Neural progenitor cell (in vitro differentiated cells): ENCODE results near the gene PMAIP1. TPM values are rescaled to one million over a fixed set of nuclear protein-coding genes. Genes with fewer than 3 reads are reported as not detected.

Experiments used
- DNase-seq: peaks from one replicate; pipeline ENCODE4 v3.0.0-alpha.2; 2016; ENCODE audit warnings: low spot score
- H2AFZ ChIP-seq: fragments of 200-600 bp; sonication (generic); replicated peaks from 2 replicates; pipeline ENCODE4 v1.6.1; 2016; ENCODE audit warnings: antibody characterized with exemption
- H3F3A ChIP-seq: fragments of 200-600 bp; sonication (generic); 2 replicates; pipeline ENCODE4 v1.6.1; 2016; ENCODE audit warnings: antibody characterized with exemption, low read depth
- H3K27ac ChIP-seq: fragments of 200-600 bp; sonication (generic); 2 replicates; pipeline ENCODE4 v1.5.1; 2016; ENCODE audit warnings: mild to moderate bottlenecking
- H3K27me3 ChIP-seq: fragments of 200-600 bp; sonication (generic); 2 replicates; pipeline ENCODE4 v1.6.1; 2016; ENCODE audit warnings: mild to moderate bottlenecking, moderate library complexity
- H3K36me3 ChIP-seq: fragments of 200-600 bp; sonication (generic); 2 replicates; pipeline ENCODE4 v1.5.1; 2016
- H3K4me1 ChIP-seq: fragments of 200-600 bp; sonication (generic); 2 replicates; pipeline ENCODE4 v1.6.1; 2016; ENCODE audit warnings: mixed run types
- H3K4me2 ChIP-seq: fragments of 200-600 bp; sonication (generic); 2 replicates; pipeline ENCODE4 v1.6.1; 2016
- H3K4me3 ChIP-seq: fragments of 200-600 bp; sonication (generic); 2 replicates; pipeline ENCODE4 v1.5.1; 2016
- H3K79me2 ChIP-seq: fragments of 200-600 bp; sonication (generic); 2 replicates; pipeline ENCODE4 v1.6.1; 2016; ENCODE audit warnings: low read depth
- H3K9ac ChIP-seq: fragments of 200-600 bp; sonication (generic); 2 replicates; pipeline ENCODE4 v1.6.1; 2016
- H3K9me3 ChIP-seq: fragments of 200-600 bp; sonication (generic); 2 replicates; pipeline ENCODE4 v1.5.1; 2016; ENCODE audit warnings: low read depth
- H4K20me1 ChIP-seq: fragments of 200-600 bp; sonication (generic); 2 replicates; pipeline ENCODE4 v1.6.1; 2016; ENCODE audit warnings: low read depth
- H3K27ac Mint-ChIP-seq: 3 replicates; pipeline ENCODE4 v1.8.0; 2021; ENCODE audit warnings: mixed read lengths
- H3K27me3 Mint-ChIP-seq: 2 replicates; pipeline ENCODE4 v1.8.0; 2022; ENCODE audit warnings: low read depth, mild to moderate bottlenecking, inconsistent platforms, moderate library complexity, mixed read lengths; ENCODE audit not compliant: insufficient read depth
- H3K36me3 Mint-ChIP-seq: 3 replicates; pipeline ENCODE4 v1.8.0; 2021; ENCODE audit warnings: mixed read lengths
- H3K4me1 Mint-ChIP-seq: 3 replicates; pipeline ENCODE4 v1.8.0; 2021; ENCODE audit warnings: mixed read lengths
- H3K4me3 Mint-ChIP-seq: 3 replicates; pipeline ENCODE4 v1.8.0; 2021; ENCODE audit warnings: mild to moderate bottlenecking, moderate library complexity, mixed read lengths
- H3K9me3 Mint-ChIP-seq: 3 replicates; pipeline ENCODE4 v1.8.0; 2020; ENCODE audit warnings: mixed read lengths
- CTCF ChIP-seq: fragments of 200-600 bp; sonication (generic); IDR thresholded peaks from 2 replicates; pipeline ENCODE4 v1.5.1; 2017; ENCODE audit warnings: antibody characterized with exemption, mild to moderate bottlenecking
- EZH2 ChIP-seq: fragments of 200-600 bp; sonication (generic); IDR thresholded peaks from 2 replicates; pipeline ENCODE4 v1.6.1; 2017; ENCODE audit warnings: antibody characterized with exemption, mild to moderate bottlenecking, moderate library complexity
- EZH2phosphoT487 ChIP-seq: fragments of 200-600 bp; sonication (generic); IDR thresholded peaks from 2 replicates; pipeline ENCODE4 v1.6.1; 2017; ENCODE audit warnings: antibody characterized with exemption
- total RNA-seq: library from RNA; depleted of rRNA; stranded (reverse); fragments of >200 nt; gene quantifications from 2 replicates; pipeline ENCODE4 v1.2.3, GENCODE V29; 2015; ENCODE audit warnings: low replicate concordance

PMAIP1 gene
- total RNA-seq, 1 donor from 2014 or later, result 3.5 TPM

- H3K27ac Mint-ChIP-seq, result no peak overlapping the region
- H3K9me3 Mint-ChIP-seq, result no peaks in the 10 kb centered on the region
- DNase-seq, result no peak
Measured at GRCh38 chr18:59892123-59892522, 7.7 kb upstream of the PMAIP1 start.

GRCh38 chr18:59893971-59894370 lies 5.8 kb upstream of the PMAIP1 start:
- Histone ChIP-seq H3K9ac (no peak overlapping the region), H2AFZ (no peak overlapping the region), H3K79me2 (no peaks in the 10 kb centered on the region), H4K20me1 (no peaks in the 10 kb centered on the region), H3K4me2 (no peak overlapping the region), H3K36me3 (no peaks in the 10 kb centered on the region), H3K4me1 (peaks cover 7% of the 10 kb centered on the region), H3K27me3 (peaks cover 25% of the 10 kb centered on the region), H3K4me3 (no peak overlapping the region), H3K9me3 (no peaks in the 10 kb centered on the region), H3K27ac (no peak overlapping the region), H3F3A (peaks cover 20% of the 10 kb centered on the region)
- H3K36me3 Mint-ChIP-seq, result no peaks in the 10 kb centered on the region
- H3K9me3 Mint-ChIP-seq, result no peaks in the 10 kb centered on the region
- H3K27me3 Mint-ChIP-seq, result peaks cover 31% of the 10 kb centered on the region
- TF ChIP-seq CTCF (no peak), EZH2phosphoT487 (no peak), EZH2 (no peak)
- H3K4me3 Mint-ChIP-seq, result no peak overlapping the region
- DNase-seq, result no peak
- peaks cover under 1% of the 10 kb centered on the region for H3K4me1 Mint-ChIP-seq
- H3K27ac Mint-ChIP-seq, result no peak overlapping the region

More at GRCh38 chr18:59892123-59892522, 7.7 kb upstream of the PMAIP1 start:
- Histone ChIP-seq H2AFZ (no peak overlapping the region), H3K27me3 (peaks cover 7% of the 10 kb centered on the region), H3K9ac (no peak overlapping the region), H3K4me3 (no peak overlapping the region), H3K27ac (no peak overlapping the region), H3K36me3 (no peaks in the 10 kb centered on the region), H4K20me1 (no peaks in the 10 kb centered on the region), H3K79me2 (no peaks in the 10 kb centered on the region), H3K4me2 (no peak overlapping the region), H3K9me3 (no peaks in the 10 kb centered on the region), H3F3A (peaks cover 1% of the 10 kb centered on the region), H3K4me1 (no peaks in the 10 kb centered on the region)
- Mint-ChIP-seq H3K4me1 (no peaks in the 10 kb centered on the region), H3K4me3 (no peak overlapping the region), H3K27me3 (peaks cover 13% of the 10 kb centered on the region), H3K36me3 (no peaks in the 10 kb centered on the region)
- no peak for TF ChIP-seq EZH2

- H3K27me3 Mint-ChIP-seq, result peaks cover 37% of the 10 kb centered on the region
- Histone ChIP-seq H3K4me1 (peaks cover 20% of the 10 kb centered on the region), H2AFZ (no peak overlapping the region), H3K79me2 (peaks cover 9% of the 10 kb centered on the region), H3F3A (peaks cover 43% of the 10 kb centered on the region), H3K36me3 (no peaks in the 10 kb centered on the region), H3K9ac (no peak overlapping the region), H4K20me1 (peaks cover 10% of the 10 kb centered on the region), H3K27ac (no peak overlapping the region), H3K27me3 (peaks cover 57% of the 10 kb centered on the region), H3K4me2 (peak overlapping the region; percentile 37), H3K9me3 (no peaks in the 10 kb centered on the region), H3K4me3 (no peak overlapping the region)
- DNase-seq, result no peak
- H3K27ac Mint-ChIP-seq, result no peak overlapping the region
- H3K9me3 Mint-ChIP-seq, result no peaks in the 10 kb centered on the region
- TF ChIP-seq EZH2phosphoT487 (no peak), CTCF (no peak), EZH2 (no peak)
- H3K4me3 Mint-ChIP-seq, result no peak overlapping the region
- H3K4me1 Mint-ChIP-seq, result peaks cover 20% of the 10 kb centered on the region
- H3K36me3 Mint-ChIP-seq, result peaks cover 2% of the 10 kb centered on the region
Measured at GRCh38 chr18:59897321-59897954, 2.4 kb upstream of the PMAIP1 start.

GRCh38 chr18:59898093-59898492 lies 1.7 kb upstream of the PMAIP1 start:
- peaks cover 9% of the 10 kb centered on the region for H3K79me2 ChIP-seq
- peaks cover 23% of the 10 kb centered on the region for H3K4me1 Mint-ChIP-seq
- no peak for TF ChIP-seq CTCF
- peak overlapping the region; percentile 53 for H3K4me3 Mint-ChIP-seq
- DNase-seq, result no peak
- no peak overlapping the region for H3K4me2 ChIP-seq
- H3F3A ChIP-seq, result peaks cover 43% of the 10 kb centered on the region
- H3K9me3 Mint-ChIP-seq, result no peaks in the 10 kb centered on the region
- H4K20me1 ChIP-seq, result peaks cover 10% of the 10 kb centered on the region
- no peak overlapping the region for H3K9ac ChIP-seq
- peaks cover 37% of the 10 kb centered on the region for H3K27me3 Mint-ChIP-seq
- H3K27ac Mint-ChIP-seq, result no peak overlapping the region
- H3K4me3 ChIP-seq, result peak overlapping the region; percentile 62
- peaks cover 20% of the 10 kb centered on the region for H3K4me1 ChIP-seq
- no peak overlapping the region for H3K27ac ChIP-seq
- no peaks in the 10 kb centered on the region for H3K9me3 ChIP-seq
- H3K27me3 ChIP-seq, result peaks cover 63% of the 10 kb centered on the region
- no peaks in the 10 kb centered on the region for H3K36me3 ChIP-seq
- H2AFZ ChIP-seq, result no peak overlapping the region
- peaks cover 7% of the 10 kb centered on the region for H3K36me3 Mint-ChIP-seq
